HepG2 (cell line): Measurements from ENCODE around the gene PRXL2B. TPM values are rescaled to one million over a fixed set of nuclear protein-coding genes. Genes with fewer than 3 reads are reported as not detected.

Source experiments
- ARNT ChIP-seq: fragments of 450-650 bp; IDR thresholded peaks from 2 replicates; pipeline ENCODE4 v1.6.1; 2017
- CAMTA2 ChIP-seq: sonication (generic); formaldehyde crosslinking; IDR thresholded peaks from 2 replicates; pipeline ENCODE4 v1.4.0; 2020; ENCODE audit warnings: mild to moderate bottlenecking, missing genetic modification reagents, borderline replicate concordance
- ESRRA ChIP-seq: sonication (generic); formaldehyde crosslinking; IDR thresholded peaks from 2 replicates; pipeline ENCODE4 v1.5.1; 2020; ENCODE audit warnings: mild to moderate bottlenecking, low read depth, missing genetic modification reagents
- GLI4 ChIP-seq: sonication (generic); formaldehyde crosslinking; IDR thresholded peaks from 2 replicates; pipeline ENCODE4 v1.5.1; 2020; ENCODE audit warnings: missing genetic modification reagents, mild to moderate bottlenecking, moderate library complexity, borderline replicate concordance
- NR3C1 ChIP-seq: sonication (generic); formaldehyde crosslinking; IDR thresholded peaks from 2 replicates; pipeline ENCODE4 v1.4.0; 2020; ENCODE audit warnings: missing genetic modification reagents
- ONECUT2 ChIP-seq: sonication (generic); formaldehyde crosslinking; IDR thresholded peaks from 2 replicates; pipeline ENCODE4 v1.4.0; 2020; ENCODE audit warnings: missing genetic modification reagents
- RARG ChIP-seq: sonication (generic); formaldehyde crosslinking; IDR thresholded peaks from 2 replicates; pipeline ENCODE4 v1.4.0; 2020; ENCODE audit warnings: low read depth, mild to moderate bottlenecking, missing genetic modification reagents
- SPEN ChIP-seq: sonication (generic); formaldehyde crosslinking; IDR thresholded peaks from 2 replicates; pipeline ENCODE4 v1.5.1; 2020; ENCODE audit warnings: low read depth, mild to moderate bottlenecking, missing genetic modification reagents
- TAF15 ChIP-seq: fragments of 200-400 bp; formaldehyde crosslinking; IDR thresholded peaks from one replicate; pipeline ENCODE4 v1.6.1; 2018; ENCODE audit warnings: mild to moderate bottlenecking, low read depth, low read length; ENCODE audit not compliant: poor library complexity, severe bottlenecking
- TOPORS ChIP-seq: sonication (generic); formaldehyde crosslinking; IDR thresholded peaks from 2 replicates; pipeline ENCODE4 v1.8.0; 2023; ENCODE audit warnings: mild to moderate bottlenecking, missing genetic modification reagents
- ZNF460 ChIP-seq: sonication (generic); formaldehyde crosslinking; IDR thresholded peaks from 2 replicates; pipeline ENCODE4 v1.5.1; 2020; ENCODE audit warnings: missing genetic modification reagents, mild to moderate bottlenecking, borderline replicate concordance
- ZNF543 ChIP-seq: sonication (generic); formaldehyde crosslinking; IDR thresholded peaks from 2 replicates; pipeline ENCODE4 v1.4.0; 2020; ENCODE audit warnings: mild to moderate bottlenecking, missing genetic modification reagents
- ZNF567 ChIP-seq: sonication (generic); formaldehyde crosslinking; IDR thresholded peaks from 2 replicates; pipeline ENCODE4 v1.8.1; 2023; ENCODE audit warnings: mild to moderate bottlenecking, missing genetic modification reagents, borderline replicate concordance
- ZNF879 ChIP-seq: sonication (generic); formaldehyde crosslinking; IDR thresholded peaks from 2 replicates; pipeline ENCODE4 v1.8.1; 2023; ENCODE audit warnings: missing genetic modification reagents
- polyA plus RNA-seq, 8 experiments: library from polyadenylated mRNA; depleted of rRNA in 3 of 8; stranded (reverse) in 7 of 8; unstranded in 1 of 8; fragments of >200 nt; fragmentation: Illumina TruSeq in 4 of 8; extraction: Trizol in 4 of 8; gene quantifications; 2 replicates each; pipeline versions ENCODE4 v1.2.1 to v1.2.3, GENCODE V29; 2011 to 2016; ENCODE audit warnings: low read depth in 4 of 8, missing spikeins in 1 of 8, mixed read lengths in 1 of 8; ENCODE audit not compliant: insufficient read depth in 1 of 8
- total RNA-seq, 5 experiments: library from RNA; depleted of rRNA; stranded (reverse); fragments of >200 nt; fragmentation: Illumina TruSeq; extraction: Trizol; gene quantifications; 2 replicates each; pipeline ENCODE4 v1.2.3, GENCODE V29; 2016; ENCODE audit warnings: low read depth in 1 of 5
- TF ChIP-seq, protein P1 (sequence below): IDR thresholded peaks from 2 replicates; pipeline ENCODE4 v1.6.1; 2016; ENCODE audit warnings: low read depth, control low read depth
- TF ChIP-seq, protein P2 (sequence below): sonication (generic); formaldehyde crosslinking; IDR thresholded peaks from 2 replicates; pipeline ENCODE4 v1.9.0; 2022; ENCODE audit warnings: low read depth, missing genetic modification reagents
- TF ChIP-seq, protein P3 (sequence below): sonication (generic); formaldehyde crosslinking; IDR thresholded peaks from 2 replicates; pipeline ENCODE4 v1.4.0; 2020; ENCODE audit warnings: mild to moderate bottlenecking, missing genetic modification reagents
- TF ChIP-seq, protein P4 (sequence below): sonication (generic); formaldehyde crosslinking; IDR thresholded peaks from 2 replicates; pipeline ENCODE4 v1.8.1; 2023; ENCODE audit warnings: mild to moderate bottlenecking, moderate library complexity, missing genetic modification reagents

Gene PRXL2B
- total and polyA plus RNA-seq, 2 of the 13 experiments (the other 11 are each of a cell fraction or from before 2014, with no cell fraction given) = 16.8 to 22.1 TPM

- TF ChIP-seq ZNF543 (CRISPR knock-in tag) (no peak), ZNF567 (CRISPR knock-in tag) (no peak), TOPORS (no peak), NR3C1 (CRISPR knock-in tag) (no peak), TAF15 (no peak), SPEN (CRISPR knock-in tag) (peak; percentile 90), ZNF460 (peak; percentile 94), ESRRA (CRISPR knock-in tag) (no peak), GLI4 (no peak), ONECUT2 (CRISPR knock-in tag) (no peak), RARG (CRISPR knock-in tag) (no peak), ZNF879 (CRISPR knock-in tag) (no peak), ARNT (no peak), CAMTA2 (no peak)
- TF ChIP-seq, protein P1, sequence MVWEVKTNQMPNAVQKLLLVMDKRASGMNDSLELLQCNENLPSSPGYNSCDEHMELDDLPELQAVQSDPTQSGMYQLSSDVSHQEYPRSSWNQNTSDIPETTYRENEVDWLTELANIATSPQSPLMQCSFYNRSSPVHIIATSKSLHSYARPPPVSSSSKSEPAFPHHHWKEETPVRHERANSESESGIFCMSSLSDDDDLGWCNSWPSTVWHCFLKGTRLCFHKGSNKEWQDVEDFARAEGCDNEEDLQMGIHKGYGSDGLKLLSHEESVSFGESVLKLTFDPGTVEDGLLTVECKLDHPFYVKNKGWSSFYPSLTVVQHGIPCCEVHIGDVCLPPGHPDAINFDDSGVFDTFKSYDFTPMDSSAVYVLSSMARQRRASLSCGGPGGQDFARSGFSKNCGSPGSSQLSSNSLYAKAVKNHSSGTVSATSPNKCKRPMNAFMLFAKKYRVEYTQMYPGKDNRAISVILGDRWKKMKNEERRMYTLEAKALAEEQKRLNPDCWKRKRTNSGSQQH = no peak
- TF ChIP-seq, protein P2, sequence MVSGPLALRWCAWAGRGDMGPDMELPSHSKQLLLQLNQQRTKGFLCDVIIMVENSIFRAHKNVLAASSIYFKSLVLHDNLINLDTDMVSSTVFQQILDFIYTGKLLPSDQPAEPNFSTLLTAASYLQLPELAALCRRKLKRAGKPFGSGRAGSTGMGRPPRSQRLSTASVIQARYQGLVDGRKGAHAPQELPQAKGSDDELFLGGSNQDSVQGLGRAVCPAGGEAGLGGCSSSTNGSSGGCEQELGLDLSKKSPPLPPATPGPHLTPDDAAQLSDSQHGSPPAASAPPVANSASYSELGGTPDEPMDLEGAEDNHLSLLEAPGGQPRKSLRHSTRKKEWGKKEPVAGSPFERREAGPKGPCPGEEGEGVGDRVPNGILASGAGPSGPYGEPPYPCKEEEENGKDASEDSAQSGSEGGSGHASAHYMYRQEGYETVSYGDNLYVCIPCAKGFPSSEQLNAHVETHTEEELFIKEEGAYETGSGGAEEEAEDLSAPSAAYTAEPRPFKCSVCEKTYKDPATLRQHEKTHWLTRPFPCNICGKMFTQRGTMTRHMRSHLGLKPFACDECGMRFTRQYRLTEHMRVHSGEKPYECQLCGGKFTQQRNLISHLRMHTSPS (CRISPR knock-in tag) = no peak
- TF ChIP-seq, protein P3, sequence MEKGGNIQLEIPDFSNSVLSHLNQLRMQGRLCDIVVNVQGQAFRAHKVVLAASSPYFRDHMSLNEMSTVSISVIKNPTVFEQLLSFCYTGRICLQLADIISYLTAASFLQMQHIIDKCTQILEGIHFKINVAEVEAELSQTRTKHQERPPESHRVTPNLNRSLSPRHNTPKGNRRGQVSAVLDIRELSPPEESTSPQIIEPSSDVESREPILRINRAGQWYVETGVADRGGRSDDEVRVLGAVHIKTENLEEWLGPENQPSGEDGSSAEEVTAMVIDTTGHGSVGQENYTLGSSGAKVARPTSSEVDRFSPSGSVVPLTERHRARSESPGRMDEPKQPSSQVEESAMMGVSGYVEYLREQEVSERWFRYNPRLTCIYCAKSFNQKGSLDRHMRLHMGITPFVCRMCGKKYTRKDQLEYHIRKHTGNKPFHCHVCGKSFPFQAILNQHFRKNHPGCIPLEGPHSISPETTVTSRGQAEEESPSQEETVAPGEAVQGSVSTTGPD (CRISPR knock-in tag) = no peak
- TF ChIP-seq, protein P4, sequence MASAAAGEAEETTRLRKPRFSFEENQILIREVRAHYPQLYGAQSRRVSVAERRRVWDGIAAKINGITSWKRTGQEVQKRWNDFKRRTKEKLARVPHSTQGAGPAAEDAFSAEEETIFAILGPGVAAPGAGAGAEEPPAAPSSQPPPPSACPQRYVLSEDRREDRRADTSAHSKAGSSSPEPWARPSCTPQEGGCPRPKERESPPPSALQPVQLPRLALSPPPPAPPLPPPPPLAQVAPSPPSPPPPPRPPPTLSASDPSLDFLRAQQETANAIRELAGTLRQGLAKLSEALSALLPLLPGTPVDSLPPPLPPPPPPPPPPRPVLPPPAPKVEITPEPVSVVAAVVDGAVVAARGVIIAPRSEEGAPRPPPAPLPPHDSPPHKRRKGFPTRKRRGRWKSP (CRISPR knock-in tag) = 0 out of 2 replicates have a peak, but pooled peaks have one; percentile 49
Measured at GRCh38 chr1:2545754-2546514, 40.6 kb upstream of the PRXL2B start (continued).
